ENCODE data around the gene MICAL3.
"Not testable (repeated sequence)": the region's sequence is repeated elsewhere in the genome, so short reads cannot be mapped to it uniquely, and the experiment has no call there.

MICAL3 gene
- total RNA-seq = 32.1 to 56.3 (median 46.2) reads per million in 4 donors

- DNase-seq = peak; percentile 24 to 63 (median 46)
Measured at GRCh38 chr22:18024276-18024939, at the start of gene MICAL3. Gene MICAL3 (minus strand): TSS chr22:18024561. CDS start chr22:17906812, 117,749 bp downstream.

- not testable (repeated sequence) for DNase-seq
Measured at GRCh38 chr22:18073927-18074326, 49.6 kb upstream of the MICAL3 start.

- DNase-seq = no peak
Measured at GRCh38 chr22:18073467-18073866, 49.1 kb upstream of the MICAL3 start.

GRCh38 chr22:18071968-18072310, 47.6 kb upstream of the MICAL3 start:
- DNase-seq = no peak

GRCh38 chr22:18071307-18071967, 47.1 kb upstream of the MICAL3 start:
- not testable (repeated sequence) for DNase-seq

GRCh38 chr22:18070556-18071306, 46.4 kb upstream of the MICAL3 start:
- no peak for DNase-seq

GRCh38 chr22:18070041-18070440, 45.7 kb upstream of the MICAL3 start:
- DNase-seq = no peak

- DNase-seq = no peak
Measured at GRCh38 chr22:18069041-18069440, 44.7 kb upstream of the MICAL3 start.

GRCh38 chr22:18068381-18068988, 44.1 kb upstream of the MICAL3 start:
- no peak for DNase-seq

GRCh38 chr22:18067548-18068341, 43.4 kb upstream of the MICAL3 start:
- no peak for DNase-seq

- DNase-seq = no peak
Measured at GRCh38 chr22:18067121-18067520, 42.8 kb upstream of the MICAL3 start.

GRCh38 chr22:18066181-18066859, 42.0 kb upstream of the MICAL3 start:
- no peak for DNase-seq

GRCh38 chr22:18065256-18065655, 40.9 kb upstream of the MICAL3 start:
- DNase-seq = peak in 1 of 5 donors; percentile 37

- no peak for DNase-seq
Measured at GRCh38 chr22:18064636-18065035, 40.3 kb upstream of the MICAL3 start.

GRCh38 chr22:18063715-18064114, 39.4 kb upstream of the MICAL3 start:
- not testable (repeated sequence) for DNase-seq

GRCh38 chr22:18063306-18063705, 38.9 kb upstream of the MICAL3 start:
- no peak for DNase-seq

GRCh38 chr22:18062421-18062820, 38.1 kb upstream of the MICAL3 start:
- no peak for DNase-seq

- DNase-seq = no peak
Measured at GRCh38 chr22:18060646-18061620, 36.6 kb upstream of the MICAL3 start.

- DNase-seq = no peak
Measured at GRCh38 chr22:18059991-18060390, 35.6 kb upstream of the MICAL3 start.

GRCh38 chr22:18059473-18059872, 35.1 kb upstream of the MICAL3 start:
- no peak for DNase-seq

- DNase-seq = no peak
Measured at GRCh38 chr22:18059094-18059417, 34.7 kb upstream of the MICAL3 start.
